NCI-H1105 (cell line): Measurements from ENCODE around the gene TMEM129.

ENCODE experiments used
- DNase-seq: peaks from one replicate; lab custom pipeline; 2025; lab: John Stamatoyannopoulos, UW

Gene TMEM129

DNA sequence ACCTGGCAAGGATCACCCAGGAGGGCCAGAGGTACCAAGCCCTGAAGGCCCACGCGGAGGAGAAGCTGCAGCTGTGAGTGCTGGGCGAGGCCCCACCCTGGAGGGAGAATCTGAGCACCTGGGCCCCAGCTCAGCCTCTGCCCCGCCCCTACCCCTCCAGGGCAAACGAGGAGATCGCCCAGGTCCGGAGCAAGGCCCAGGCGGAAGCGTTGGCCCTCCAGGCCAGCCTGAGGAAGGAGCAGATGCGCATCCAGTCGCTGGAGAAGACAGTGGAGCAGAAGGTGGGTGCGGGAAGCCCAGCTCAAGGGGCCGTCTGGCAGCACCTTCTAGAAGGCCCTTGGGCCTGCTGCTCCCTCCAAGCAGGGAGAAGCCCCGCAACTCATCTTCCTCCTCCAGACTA, 23.4 kb upstream of the TMEM129 start:
- no peak for DNase-seq

DNA sequence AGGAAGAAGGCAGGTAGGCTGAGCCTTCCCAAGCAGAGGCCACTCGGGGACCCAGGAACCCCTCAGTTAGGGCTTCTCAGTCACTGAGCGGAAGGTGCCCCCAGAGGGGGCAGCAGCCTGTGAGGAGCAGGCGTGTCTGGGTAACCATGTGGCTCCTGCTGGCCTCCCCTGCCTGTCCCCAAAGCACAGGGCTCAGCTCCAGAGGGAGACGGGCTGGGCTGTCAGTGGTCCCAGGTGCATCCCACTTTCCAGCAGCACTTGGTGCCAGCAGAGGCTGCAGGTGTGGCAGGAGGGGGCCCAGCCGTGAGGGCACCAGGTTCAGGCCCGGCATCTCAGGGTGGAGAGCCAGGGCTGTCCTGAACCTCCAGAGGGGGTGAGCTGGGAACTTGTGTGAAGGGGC, 22.9 kb upstream of the TMEM129 start:
- no peak for DNase-seq

DNA sequence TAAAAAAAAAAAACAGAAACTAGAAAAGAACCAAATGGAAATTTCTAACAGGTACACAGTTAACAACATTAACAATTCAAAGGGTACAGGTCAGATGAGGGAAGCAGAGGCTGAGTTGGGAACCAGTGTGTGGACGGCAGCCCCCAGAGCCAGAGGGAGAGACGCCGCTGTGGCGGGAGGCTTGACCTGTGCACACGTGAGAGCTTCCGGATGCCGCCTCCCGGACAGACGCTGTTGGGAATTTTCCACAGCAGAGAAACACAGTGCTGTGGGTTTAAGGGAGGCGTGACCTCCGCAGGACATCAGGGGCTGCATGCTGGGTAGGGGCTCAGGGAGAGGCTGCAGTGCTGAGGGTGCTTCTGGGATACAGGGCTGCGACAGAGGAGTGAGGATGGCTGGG, 22.4 kb upstream of the TMEM129 start:
- no peak for DNase-seq

DNA sequence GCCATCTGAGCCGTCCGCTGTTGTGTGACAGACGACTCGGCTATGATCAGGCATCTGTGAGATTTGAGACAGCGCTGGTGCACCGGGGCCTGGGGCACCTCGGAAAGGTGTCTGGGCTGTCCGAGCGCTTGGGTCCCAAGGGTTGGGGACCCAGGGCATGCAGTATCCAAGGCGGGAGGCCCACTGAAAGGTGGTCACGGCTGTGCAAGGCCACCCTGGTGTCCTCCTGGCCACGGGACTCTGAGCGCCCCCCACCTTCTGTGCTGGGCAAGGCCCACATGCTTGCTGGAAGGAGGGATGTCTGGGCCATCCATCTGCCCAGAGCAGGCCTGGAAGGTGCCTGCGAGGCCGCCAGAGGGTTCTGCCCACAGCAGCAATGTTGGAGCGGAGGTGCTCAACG, 20.1 kb upstream of the TMEM129 start:
- no peak for DNase-seq

DNA sequence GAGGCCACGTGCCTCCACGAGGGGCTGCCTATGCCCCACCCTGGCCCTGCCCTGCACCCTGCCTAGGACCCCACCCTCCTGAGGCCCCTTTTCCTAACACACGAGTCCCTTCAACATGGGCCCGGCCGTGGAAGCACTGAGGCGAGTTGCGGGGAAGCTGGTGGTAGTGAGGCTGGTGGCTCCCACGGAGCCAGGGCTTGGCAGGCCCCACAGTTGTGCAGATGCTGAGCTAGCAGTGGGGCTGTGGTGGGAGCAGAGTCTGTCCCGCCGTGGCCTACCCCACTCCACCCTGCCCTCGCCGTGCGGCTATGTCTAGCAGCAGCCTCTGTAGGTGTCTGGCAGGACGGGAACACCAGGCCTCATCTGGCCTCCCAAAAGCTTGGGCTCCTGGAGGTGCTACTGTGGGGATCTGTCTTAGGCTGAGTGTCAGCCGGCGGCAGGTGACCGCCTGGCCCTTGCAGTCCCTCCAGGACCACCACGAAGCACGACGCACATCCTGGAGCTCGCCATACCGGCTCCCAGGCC, 19.0 kb upstream of the TMEM129 start:
- DNase-seq: no peak

DNA sequence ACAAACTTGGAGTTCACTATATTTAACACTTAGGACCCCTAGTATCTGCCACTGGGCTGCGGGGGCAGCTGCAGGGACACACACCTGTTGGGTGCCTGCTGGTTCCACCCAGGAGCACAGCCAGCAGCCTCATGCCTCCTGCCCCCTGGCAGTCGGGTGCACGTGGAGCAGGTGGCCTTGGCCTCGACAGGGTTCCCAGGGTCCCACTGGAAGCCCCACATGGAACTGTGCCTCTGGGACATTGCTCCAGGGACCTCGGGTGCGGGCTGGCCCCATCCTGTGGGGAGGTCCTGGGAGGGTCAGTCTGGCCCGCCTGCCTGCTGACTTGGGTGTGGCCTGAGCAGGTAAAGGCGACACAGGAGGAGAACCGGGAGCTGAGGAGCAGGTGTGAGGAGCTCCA, 18.2 kb upstream of the TMEM129 start:
- no peak for DNase-seq

DNA sequence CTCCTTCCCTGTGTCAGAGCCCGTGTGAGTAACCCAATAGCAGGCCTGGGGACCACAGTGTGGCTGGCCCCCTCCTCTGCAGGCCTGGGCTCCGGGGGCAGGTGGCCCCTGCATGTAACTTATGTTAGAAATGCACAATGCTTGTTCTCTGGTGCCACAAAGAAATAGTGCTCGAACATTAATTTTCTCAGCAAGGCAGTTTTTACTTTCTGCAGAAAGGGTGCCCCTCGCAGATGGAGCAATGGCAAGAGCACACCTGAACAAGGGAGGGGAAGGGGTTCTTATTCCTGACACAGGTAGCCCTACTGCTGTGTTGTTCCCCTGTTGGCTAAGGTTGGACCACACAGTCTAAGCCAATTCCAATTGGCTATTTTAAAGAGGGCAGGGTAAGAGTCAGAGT, 17.3 kb upstream of the TMEM129 start:
- no peak for DNase-seq

DNA sequence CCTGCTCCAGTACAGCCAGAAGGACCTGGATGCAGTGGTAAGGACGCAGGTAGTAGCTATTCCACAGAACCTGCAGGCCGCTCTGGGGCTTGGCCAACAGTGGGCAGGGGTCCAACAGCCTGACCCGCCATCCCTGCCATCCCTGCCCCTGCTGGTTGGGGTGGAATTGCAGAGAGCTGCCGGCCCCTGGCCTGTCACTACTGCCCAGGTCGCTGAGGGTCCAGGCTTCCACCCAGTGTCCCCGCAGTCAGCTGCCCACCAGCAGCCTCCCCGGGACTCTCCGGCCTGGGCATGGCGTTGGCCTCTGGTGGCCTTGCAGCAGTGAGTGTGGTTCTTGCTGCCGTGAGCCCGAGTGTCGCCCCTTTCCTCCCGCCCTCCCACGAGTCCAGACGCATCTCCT, 16.5 kb upstream of the TMEM129 start:
- no peak for DNase-seq

DNA sequence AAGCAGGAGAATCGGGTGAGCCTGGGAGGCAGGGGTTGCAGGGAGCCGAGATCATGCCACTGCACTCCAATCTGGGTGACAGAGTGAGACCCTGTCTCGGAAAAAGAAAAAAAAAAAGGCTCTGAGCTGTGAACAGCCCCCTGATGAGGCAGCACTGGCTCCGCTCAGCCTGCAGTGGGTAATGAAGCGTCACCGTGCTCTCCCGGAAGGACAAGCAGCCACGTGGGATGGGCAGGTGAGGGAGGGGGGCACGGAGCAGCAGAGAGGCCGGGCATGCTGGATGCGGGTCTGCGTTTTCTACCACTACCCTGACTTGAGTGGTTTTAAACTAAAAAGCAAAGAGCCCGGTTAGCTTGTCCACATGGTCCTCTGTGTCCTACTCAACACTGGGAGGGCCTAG, 15.7 kb upstream of the TMEM129 start:
- no peak for DNase-seq

DNA sequence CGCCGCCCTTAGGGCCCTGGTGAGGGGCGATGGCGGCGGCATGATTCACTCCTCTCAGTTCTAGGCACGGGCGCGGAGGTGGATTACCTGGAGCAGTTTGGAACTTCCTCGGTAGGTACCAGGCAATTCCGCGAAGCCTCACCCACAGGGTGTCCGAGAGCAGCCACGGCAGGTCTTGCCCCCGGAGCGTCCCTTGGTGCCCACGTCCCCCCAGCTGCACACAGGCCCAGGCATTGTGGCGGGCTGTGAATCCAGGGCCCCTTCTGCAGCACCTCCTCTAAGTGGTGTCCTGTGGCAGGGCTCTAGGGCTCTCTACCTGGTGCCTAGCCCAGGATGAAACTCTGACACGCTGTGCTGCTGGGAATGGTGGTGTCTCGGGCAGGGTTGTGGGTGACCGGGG, 14.1 kb upstream of the TMEM129 start:
- DNase-seq: no peak

DNA sequence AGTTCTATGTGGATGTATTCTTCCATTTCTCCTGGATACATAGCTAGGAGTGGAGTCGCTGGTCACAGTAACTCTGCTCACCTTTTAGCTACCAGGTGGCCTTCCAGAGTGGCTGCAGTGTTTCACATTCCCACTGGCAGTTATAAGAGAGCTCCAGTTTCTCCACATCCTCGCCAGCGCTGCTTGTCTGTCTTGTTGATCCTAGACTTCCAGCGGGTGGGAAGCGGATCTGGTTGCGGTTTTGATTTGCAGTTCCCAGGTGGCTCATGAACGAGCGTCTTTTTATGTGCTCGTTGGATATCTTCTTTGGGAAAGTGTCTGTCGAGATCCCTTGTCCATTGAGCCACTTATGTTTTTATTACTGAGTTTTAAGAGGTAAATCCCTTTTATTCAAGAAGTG, 11.8 kb upstream of the TMEM129 start:
- no peak for DNase-seq

DNA sequence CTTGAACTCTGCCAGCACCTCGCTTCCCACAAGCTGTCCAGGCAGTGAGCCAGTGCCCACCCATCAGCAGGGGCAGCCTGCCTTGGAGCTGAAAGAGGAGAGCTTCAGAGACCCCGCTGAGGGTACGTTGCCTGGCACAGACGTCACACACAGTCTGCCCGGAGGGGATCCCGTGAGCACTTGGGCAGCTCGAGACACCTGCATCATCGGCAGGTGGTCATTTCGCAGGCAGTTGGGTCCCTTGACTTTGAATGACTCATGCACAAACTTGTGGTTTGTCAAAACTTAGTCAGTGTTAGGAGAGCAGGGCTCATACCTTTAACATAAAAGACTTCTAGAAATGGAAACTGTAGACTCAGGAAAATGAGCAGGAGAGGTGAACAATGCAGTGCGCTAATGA, 10.1 kb upstream of the TMEM129 start:
- no peak for DNase-seq

DNA sequence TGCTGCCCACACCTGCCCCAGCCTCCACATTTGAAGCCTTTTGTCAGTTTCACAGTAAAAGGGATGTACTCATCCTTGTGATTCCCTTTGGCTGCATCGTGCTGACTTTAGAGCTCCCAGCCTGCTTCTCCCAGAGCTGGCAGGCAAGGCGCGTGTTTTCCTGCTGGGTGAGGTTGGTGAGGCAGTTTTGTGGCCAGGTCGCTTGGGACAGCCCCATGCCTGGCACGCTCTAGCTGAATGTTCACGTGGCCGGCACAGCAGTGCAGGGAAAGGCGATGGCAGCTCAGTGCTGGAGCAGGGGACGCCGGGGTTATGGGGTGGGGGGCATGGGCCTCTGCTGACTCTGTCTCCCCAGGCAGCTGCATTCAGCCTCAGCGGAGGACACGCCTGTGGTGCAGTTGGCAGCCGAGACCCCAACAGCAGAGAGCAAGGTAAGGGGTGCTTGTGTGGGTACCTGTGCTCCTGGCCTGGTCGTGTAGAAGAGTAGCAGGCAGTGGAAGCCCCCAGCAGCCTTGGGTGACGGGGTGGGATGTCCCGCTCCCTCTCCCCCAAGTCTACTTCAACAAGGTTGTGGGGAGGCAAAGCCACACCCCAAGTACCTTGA, 9.5 kb upstream of the TMEM129 start:
- no peak for DNase-seq

DNA sequence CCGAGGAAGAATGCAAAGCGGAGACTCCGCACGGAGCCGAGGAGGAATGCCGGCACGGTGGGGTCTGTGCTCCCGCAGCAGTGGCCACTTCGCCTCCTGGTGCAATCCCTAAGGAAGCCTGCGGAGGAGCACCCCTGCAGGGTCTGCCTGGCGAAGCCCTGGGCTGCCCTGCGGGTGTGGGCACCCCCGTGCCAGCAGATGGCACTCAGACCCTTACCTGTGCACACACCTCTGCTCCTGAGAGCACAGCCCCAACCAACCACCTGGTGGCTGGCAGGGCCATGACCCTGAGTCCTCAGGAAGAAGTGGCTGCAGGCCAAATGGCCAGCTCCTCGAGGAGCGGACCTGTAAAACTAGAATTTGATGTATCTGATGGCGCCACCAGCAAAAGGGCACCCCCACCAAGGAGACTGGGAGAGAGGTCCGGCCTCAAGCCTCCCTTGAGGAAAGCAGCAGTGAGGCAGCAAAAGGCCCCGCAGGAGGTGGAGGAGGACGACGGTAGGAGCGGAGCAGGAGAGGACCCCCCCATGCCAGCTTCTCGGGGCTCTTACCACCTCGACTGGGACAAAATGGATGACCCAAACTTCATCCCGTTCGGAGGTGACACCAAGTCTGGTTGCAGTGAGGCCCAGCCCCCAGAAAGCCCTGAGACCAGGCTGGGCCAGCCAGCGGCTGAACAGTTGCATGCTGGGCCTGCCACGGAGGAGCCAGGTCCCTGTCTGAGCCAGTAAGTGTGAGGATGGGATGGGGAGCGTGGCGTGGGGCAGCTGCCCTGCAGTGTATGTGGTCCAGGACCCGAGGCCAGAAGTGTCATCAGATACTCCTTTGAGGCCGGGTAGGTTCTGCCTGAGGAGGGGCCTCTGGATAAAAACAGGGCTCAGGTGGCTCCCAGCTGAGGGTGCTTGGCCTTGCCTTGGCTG, 7.2 kb upstream of the TMEM129 start:
- DNase-seq: no peak

DNA sequence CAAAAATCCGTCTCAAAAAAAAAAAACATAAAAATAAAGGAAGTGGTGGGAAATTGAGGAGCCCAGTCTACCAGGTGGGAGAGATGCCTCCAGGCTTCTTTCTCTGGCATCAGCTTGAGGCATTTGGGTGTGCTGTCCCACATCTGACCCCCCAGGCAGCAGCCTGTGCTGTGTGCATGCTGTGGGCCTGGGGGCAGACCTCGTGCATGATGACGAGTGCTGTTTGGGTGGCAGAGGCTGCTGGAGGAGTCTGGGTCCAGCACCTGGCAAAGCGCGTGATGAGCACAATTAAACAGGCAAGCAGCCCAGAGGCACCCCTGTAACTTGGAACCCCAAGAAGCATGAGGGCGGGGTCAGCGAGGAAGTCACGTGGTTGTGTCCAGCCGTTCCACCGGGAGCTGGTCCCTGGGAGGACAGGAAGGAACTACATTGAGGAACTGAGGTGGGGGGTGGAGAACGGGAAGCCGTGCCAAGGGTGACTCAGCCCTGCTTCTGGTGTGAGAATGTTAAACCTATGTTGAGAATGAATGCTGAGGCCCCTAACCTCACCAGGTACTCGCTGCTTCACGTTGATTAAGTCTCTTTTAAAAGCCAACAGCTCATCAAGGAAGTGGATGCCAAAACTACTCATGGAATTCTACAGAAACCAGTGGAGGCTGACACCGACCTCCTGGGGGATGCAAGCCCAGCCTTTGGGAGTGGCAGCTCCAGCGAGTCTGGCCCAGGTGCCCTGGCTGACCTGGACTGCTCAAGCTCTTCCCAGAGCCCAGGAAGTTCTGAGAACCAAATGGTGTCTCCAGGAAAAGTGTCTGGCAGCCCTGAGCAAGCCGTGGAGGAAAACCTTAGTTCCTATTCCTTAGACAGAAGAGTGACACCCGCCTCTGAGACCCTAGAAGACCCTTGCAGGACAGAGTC, 6.3 kb upstream of the TMEM129 start:
- no peak for DNase-seq

DNA sequence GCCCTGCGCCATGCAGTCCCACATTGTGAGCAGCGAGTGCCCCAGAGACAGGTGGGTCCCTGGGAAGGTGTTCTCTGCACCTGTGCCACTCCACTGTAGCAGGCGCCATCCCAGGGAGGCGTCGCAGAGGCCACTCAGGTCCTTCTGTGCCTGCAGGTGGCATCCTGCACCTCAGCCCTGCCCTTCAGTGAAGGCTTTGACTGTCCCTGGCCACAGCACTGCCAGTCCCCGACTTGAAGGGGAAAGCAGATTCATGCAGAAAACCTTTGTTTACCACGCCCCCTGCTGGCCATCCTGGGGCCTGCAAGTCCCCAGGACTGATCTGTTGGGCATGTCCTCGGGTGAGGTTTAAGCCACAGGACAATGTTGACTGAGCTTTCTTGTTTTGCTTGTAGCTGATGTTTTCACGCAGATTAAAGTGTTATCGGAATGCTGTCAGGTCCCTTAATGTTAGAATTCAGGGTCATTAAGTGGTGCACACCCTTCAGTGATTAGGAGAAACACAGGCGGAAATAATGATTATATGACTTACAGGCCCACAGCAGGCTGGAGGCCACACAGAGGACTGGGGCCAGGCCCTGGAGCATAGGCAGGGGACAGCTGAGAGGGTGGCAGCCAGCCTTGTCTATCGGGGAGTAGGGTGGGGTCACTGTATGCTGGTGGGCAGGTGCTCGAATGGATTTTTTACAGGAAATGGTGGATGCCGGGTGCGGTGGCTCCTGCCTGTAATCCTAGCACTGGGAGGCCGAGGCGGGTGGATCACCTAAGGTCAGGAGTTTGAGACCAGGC, 5.2 kb upstream of the TMEM129 start:
- peak; percentile 33 for DNase-seq

DNA sequence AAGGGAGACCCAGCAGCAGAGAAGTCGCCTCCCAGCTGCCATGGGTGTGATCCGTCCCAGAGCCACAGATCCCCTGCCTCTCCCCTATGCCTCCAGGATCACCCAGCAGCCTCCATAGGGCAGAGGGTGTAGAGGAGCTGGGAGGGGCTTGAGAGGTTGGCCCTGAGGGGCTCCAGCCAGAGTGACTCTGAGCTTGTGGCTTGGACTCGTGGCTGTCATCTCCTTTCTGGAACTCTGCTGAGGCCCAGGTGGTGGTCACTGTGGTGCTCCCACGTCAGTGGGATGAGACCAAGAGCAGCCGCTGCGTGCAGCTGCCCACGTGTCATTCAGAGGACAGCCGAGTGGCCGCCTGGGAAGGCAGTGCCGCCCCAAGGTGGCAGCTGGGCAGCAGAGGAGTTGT, 4.4 kb upstream of the TMEM129 start:
- DNase-seq: no peak

DNA sequence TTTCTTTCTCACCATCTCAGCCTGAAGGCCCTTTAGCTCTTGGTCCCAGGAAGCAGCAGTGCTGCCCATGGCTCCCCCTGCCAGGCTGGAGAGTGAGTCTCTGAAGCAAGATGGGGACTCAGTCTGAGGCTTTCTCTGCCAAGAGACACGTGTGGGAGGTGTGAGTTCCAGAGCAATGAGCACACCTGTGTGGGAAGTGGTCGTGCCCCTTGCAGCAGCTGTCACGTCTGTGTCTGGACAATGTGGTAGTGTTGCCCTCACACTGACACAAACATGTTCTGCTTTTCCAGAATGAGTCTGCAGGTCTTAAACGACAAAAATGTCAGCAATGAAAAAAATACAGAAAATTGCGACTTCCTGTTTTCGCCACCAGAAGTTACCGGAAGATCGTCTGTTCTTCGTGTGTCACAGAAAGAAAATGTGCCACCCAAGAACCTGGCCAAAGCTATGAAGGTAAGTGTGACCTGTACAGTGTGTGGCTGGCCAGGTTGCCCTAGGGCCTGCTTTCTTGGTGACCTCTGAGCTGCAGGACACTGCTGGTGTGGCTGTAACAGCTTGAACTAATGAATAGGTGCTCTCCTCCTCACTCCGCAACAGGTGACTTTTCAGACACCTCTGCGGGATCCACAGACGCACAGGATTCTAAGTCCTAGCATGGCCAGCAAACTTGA, 2.1 kb upstream of the TMEM129 start:
- no peak for DNase-seq

DNA sequence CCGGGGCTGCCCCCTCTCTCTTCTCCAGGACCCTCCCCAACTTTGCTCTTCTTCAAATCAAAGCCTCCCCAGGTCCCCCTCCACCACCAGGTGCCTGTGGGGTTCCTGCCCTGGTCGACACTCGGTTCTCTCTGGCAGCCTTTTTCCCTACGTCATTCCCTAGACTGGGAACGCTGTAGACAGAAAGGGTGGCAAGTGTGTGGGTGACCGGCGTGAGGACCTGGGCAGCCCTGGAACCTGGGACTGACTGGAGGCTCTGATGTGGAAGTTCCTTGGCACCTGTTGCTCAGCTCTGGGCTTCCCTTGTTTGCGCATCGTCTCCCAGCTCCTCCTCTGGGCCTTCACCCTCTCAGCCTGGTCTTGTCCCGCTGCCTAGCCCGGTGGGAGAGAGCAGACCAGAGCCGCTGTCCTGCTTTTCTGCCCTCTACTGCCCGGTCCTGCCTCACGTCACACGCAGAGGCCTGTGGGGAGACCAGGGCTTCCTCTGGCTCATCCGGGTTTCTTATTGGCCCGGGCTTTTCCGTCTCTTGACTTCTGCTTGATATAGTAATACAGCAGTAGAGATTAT, 1.5 kb upstream of the TMEM129 start:
- no peak for DNase-seq

DNA sequence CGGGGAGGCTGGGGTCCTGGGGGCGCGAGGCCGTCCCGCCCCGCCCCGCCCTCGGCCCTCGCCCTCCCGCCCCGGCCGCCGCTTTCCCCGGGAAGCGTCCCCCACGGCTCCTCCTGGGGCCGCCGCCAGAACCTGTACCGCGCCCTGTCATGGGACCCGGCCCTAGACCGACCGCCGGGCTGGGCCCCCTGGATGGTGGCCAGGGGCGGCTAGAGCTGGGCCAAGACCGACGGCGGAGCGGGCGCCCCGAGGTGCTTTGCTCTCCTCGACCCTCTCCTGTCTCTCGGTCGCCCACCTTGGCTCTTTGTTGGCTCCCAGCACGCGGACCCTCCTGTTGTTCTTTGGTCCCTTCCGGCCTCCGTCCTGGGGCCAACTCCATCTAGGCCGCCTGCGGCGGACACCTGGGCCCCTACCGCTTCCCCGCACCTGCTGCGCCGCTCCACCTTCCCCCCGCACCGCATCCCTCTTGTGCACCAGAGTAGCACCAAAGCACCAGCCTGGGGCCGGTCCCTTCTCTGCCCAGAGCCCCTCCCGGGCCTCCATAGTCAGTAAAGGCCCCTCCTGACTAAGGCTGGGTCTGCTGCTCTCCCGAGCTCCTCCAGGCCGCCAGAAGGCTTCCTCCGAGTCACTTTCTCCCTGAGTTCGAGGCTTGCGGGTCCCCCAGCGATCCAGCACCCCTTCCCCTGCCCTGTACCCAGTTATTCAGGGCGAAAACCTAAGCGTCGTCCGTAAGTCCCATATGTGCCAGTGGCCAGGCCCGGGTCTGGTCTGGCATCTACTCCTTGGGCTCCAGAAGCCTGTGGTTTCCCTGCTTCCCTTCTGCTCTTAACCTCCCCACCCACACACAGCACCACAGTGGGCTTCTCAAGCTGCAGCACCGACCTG, 785 bp upstream of the TMEM129 start:
- no peak for DNase-seq
